Colonic mucosa (tissue), 4 donors: ENCODE measurements around the gene TCTN3. TPM values are rescaled to one million over a fixed set of nuclear protein-coding genes. Genes with fewer than 3 reads are reported as not detected.

Source experiments
- DNase-seq: peaks from one replicate; pipeline ENCODE4 v3.0.0-alpha.2; 2020
- H3K27ac ChIP-seq: fragments of 200-600 bp; one replicate; pipeline ENCODE4 v1.8.0; 2021
- H3K27me3 ChIP-seq: fragments of 200-600 bp; one replicate; pipeline ENCODE4 v1.8.0; 2021
- H3K36me3 ChIP-seq: fragments of 200-600 bp; one replicate; pipeline ENCODE4 v1.8.0; 2021
- H3K4me1 ChIP-seq: fragments of 200-600 bp; one replicate; pipeline ENCODE4 v1.8.0; 2021; ENCODE audit warnings: mild to moderate bottlenecking
- H3K4me3 ChIP-seq: fragments of 200-600 bp; one replicate; pipeline ENCODE4 v1.8.0; 2021
- H3K9ac ChIP-seq, 2 donors: one replicate each; pipeline ENCODE4 v1.7.0; 2013; ENCODE audit warnings: control low read depth in 2 of 2, low read depth in 2 of 2, low read length in 2 of 2
- H3K9me3 ChIP-seq: fragments of 200-600 bp; one replicate; pipeline ENCODE4 v1.8.0; 2021
- intact Hi-C: fragments of 100-400 bp; cut with DNase I; formaldehyde crosslinking; loops from one replicate; pipeline ENCODE4 v1.14.1; 2022
- total RNA-seq, 2 donors: library from RNA; stranded (reverse); fragmentation: NEBNext Ultra II Directional in 1 of 2; extraction: Animal tissue kit (Norgen Biotek cat#: 25700) in 1 of 2; gene quantifications; one replicate each; pipeline ENCODE4 v1.2.1, GENCODE V29; 2021
- TF ChIP-seq, protein P1 (sequence below): fragments of 200-600 bp; IDR thresholded peaks from one replicate; pipeline ENCODE4 v1.8.0; 2022; ENCODE audit warnings: antibody characterized with exemption, mild to moderate bottlenecking
- donor health status: healthy.
- donor health status: DM: no; HTN: no; CAD: no.
- donor health status: DM: no; HTN: no; CAD: no.

Gene TCTN3
- total RNA-seq, 2 donors from 2014 or later, result 32.0 to 40.7 TPM

DNA sequence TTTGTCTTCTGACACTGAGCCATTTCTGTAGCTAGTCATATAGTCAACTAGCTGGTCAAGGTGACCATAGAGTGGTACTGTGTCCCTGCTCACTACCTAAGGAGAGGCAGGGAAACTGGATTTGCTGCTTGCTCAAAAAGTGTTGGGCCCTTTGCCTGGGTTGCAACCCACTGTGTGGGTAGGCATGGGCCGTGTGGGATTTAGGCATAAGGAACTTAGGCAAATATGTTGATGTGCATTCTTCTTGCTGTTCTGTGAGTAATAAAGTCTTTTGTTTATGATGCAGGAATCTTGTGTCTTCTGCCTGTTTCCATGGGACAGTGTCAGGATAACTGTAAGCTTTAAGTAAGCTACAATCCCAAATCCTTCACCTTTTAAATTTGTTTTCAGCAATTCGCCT lies 23.1 kb upstream of the TCTN3 start:
- no peaks in the 10 kb centered on the region for H3K4me1 ChIP-seq
- H3K9me3 ChIP-seq, result no peaks in the 10 kb centered on the region
- DNase-seq, result no peak
- no peak overlapping the region for H3K4me3 ChIP-seq
- H3K36me3 ChIP-seq, result no peaks in the 10 kb centered on the region
- H3K27me3 ChIP-seq, result no peaks in the 10 kb centered on the region
- TF ChIP-seq, protein P1, sequence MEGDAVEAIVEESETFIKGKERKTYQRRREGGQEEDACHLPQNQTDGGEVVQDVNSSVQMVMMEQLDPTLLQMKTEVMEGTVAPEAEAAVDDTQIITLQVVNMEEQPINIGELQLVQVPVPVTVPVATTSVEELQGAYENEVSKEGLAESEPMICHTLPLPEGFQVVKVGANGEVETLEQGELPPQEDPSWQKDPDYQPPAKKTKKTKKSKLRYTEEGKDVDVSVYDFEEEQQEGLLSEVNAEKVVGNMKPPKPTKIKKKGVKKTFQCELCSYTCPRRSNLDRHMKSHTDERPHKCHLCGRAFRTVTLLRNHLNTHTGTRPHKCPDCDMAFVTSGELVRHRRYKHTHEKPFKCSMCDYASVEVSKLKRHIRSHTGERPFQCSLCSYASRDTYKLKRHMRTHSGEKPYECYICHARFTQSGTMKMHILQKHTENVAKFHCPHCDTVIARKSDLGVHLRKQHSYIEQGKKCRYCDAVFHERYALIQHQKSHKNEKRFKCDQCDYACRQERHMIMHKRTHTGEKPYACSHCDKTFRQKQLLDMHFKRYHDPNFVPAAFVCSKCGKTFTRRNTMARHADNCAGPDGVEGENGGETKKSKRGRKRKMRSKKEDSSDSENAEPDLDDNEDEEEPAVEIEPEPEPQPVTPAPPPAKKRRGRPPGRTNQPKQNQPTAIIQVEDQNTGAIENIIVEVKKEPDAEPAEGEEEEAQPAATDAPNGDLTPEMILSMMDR, result no peak
- H3K9ac ChIP-seq, result no peak overlapping the region
- intact Hi-C loops, result no loop called here
- no peak overlapping the region for H3K27ac ChIP-seq

GRCh38 chr10:95716466-95716865 lies 22.7 kb upstream of the TCTN3 start:
- intact Hi-C loops, result no loop called here

GRCh38 chr10:95711492-95711891 lies 17.8 kb upstream of the TCTN3 start:
- Histone ChIP-seq H3K4me3 (no peak overlapping the region), H3K9ac (no peak overlapping the region), H3K4me1 (no peaks in the 10 kb centered on the region), H3K27me3 (no peaks in the 10 kb centered on the region), H3K9me3 (no peaks in the 10 kb centered on the region), H3K36me3 (no peaks in the 10 kb centered on the region), H3K27ac (no peak overlapping the region)
- no peak for DNase-seq
- TF ChIP-seq, protein P1, result no peak
- intact Hi-C loops, result no loop called here

More at GRCh38 chr10:95716466-95716865, 22.7 kb upstream of the TCTN3 start:
- no peak overlapping the region for H3K9ac ChIP-seq
- H3K4me3 ChIP-seq, result no peak overlapping the region
- H3K36me3 ChIP-seq, result no peaks in the 10 kb centered on the region
- H3K4me1 ChIP-seq, result no peaks in the 10 kb centered on the region
- no peak for DNase-seq
- H3K27me3 ChIP-seq, result no peaks in the 10 kb centered on the region
- TF ChIP-seq, protein P1, result no peak
- no peaks in the 10 kb centered on the region for H3K9me3 ChIP-seq
- H3K27ac ChIP-seq, result no peak overlapping the region

GRCh38 chr10:95706990-95707389 lies 13.3 kb upstream of the TCTN3 start:
- intact Hi-C loops, result no loop called here
- H3K9ac ChIP-seq, result no peak overlapping the region
- H3K27me3 ChIP-seq, result no peaks in the 10 kb centered on the region
- TF ChIP-seq, protein P1, result no peak
- H3K9me3 ChIP-seq, result no peaks in the 10 kb centered on the region
- no peaks in the 10 kb centered on the region for H3K4me1 ChIP-seq
- H3K27ac ChIP-seq, result no peak overlapping the region
- DNase-seq, result no peak
- no peaks in the 10 kb centered on the region for H3K36me3 ChIP-seq
- H3K4me3 ChIP-seq, result no peak overlapping the region

- Histone ChIP-seq H3K27ac (no peak overlapping the region), H3K4me3 (no peak overlapping the region), H3K36me3 (no peaks in the 10 kb centered on the region), H3K4me1 (no peaks in the 10 kb centered on the region), H3K9ac (no peak overlapping the region), H3K9me3 (no peaks in the 10 kb centered on the region), H3K27me3 (no peaks in the 10 kb centered on the region)
- TF ChIP-seq, protein P1, result no peak
- intact Hi-C loops, result no loop called here
- no peak for DNase-seq
Measured at GRCh38 chr10:95706573-95706972, 12.8 kb upstream of the TCTN3 start.
